ENCODE results near the gene RSPO4. TPM values are rescaled to one million over a fixed set of nuclear protein-coding genes. Genes with fewer than 3 reads are reported as not detected.
A peak's percentile ranks its signal among the peaks of the same experiment; 100 is the strongest.

The RSPO4 gene
- total and polyA plus RNA-seq, 2 of the 8 experiments (the other 6 are each of a cell fraction or from before 2014, with no cell fraction given): 3.4 to 6.4 TPM

DNA sequence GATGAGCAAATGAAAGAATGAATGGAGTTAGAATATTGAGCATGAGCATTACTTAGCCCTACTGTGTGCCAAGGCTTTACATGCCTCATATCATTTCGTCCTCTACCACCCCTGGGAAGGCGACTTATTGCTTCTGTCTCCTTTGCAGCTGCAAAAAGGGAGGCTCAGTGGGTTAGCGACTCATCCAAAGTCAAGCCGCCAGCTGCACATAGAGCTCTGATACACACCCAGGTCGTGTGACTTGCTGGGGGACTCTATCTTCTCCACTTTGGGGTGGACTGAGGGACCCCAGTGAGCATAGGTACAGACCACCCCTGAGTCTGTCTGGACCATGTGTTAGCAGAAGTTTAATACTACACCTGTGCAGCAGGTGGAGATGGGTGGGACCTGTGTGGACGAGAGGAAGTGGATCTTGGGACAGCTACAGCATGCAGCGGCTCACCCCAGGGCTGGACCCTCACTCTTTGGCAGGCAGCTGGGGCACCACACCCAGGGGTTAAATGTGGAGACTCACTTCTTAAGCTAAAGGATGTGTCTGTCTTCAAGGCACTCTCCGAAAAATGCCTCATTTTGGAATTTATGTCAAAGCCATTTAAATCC, 49.8 kb downstream of the RSPO4 start:
- no peak for FAIRE-seq
- Histone ChIP-seq H4K20me1 (replicated peaks in 1 of 2; ENCODE audit: control insufficient read depth in 1 of 2, insufficient read depth in 2 of 2, low read length in 2 of 2) (peaks cover 0 to 3% of the 10 kb centered on the region in 2 experiments), H2BK12ac (ENCODE audit: low read depth, low read length) (0 out of 2 replicates have a peak overlapping the region, but pooled peaks have one; percentile 52), H4K91ac (replicated peaks; ENCODE audit: insufficient read length, low read length) (no peak overlapping the region), H3K23ac (ENCODE audit: insufficient read length) (no peak overlapping the region), H2AK5ac (ENCODE audit: low read depth, low read length) (no peak overlapping the region), H2BK20ac (ENCODE audit: low read length) (no peak overlapping the region), H3K56ac (replicated peaks; ENCODE audit: insufficient read length, low read depth, low read length) (no peak overlapping the region), H2AFZ (ENCODE audit: low read length) (no peak overlapping the region), H3K4me2 (ENCODE audit: insufficient read depth in 1 of 2, low read depth in 2 of 2, low read length in 2 of 2) (no peak overlapping the region), H3K79me2 (ENCODE audit: control insufficient read depth in 1 of 2, insufficient read depth in 2 of 2, low read length in 2 of 2) (no peaks in the 10 kb centered on the region), H3K36me3 (ENCODE audit: control insufficient read depth in 2 of 4, insufficient read depth in 4 of 4, low read length in 3 of 4) (no peaks in the 10 kb centered on the region), H3K79me1 (ENCODE audit: low read depth, low read length) (no peaks in the 10 kb centered on the region), H3K27ac (ENCODE audit: low read depth, low read length) (no peak overlapping the region), H4K8ac (ENCODE audit: extremely low read depth, insufficient read depth, low read length) (no peak overlapping the region), H3K9me3 (ENCODE audit: insufficient read depth in 2 of 2, low read depth in 1 of 2, low read length in 1 of 2) (no peaks in the 10 kb centered on the region), H3K18ac (ENCODE audit: extremely low read depth, low read length) (no peak overlapping the region), H2BK120ac (replicated peaks; ENCODE audit: low read depth, low read length) (no peak overlapping the region), H3K14ac (ENCODE audit: insufficient read length) (no peak overlapping the region), H3K4me1 (replicated peaks in 1 of 4; ENCODE audit: control insufficient read depth in 3 of 4, insufficient read depth in 4 of 4, low read length in 3 of 4) (peaks cover 0 to 2% (median 0%) of the 10 kb centered on the region in 4 experiments; a peak in 2 of 7 replicates), H3K9ac (replicated peaks in 1 of 4; ENCODE audit: extremely low read depth in 1 of 4, low read depth in 3 of 4, low read length in 3 of 4) (no peak overlapping the region), H3K4ac (replicated peaks; ENCODE audit: insufficient read length, low read depth, low read length) (no peak overlapping the region), H3K23me2 (ENCODE audit: low read depth, low read length) (no peaks in the 10 kb centered on the region), H3K27me3 (replicated peaks in 1 of 4; ENCODE audit: control insufficient read depth in 3 of 4, extremely low read depth in 1 of 4, insufficient read depth in 3 of 4, low read length in 3 of 4) (peaks cover 0 to 3% (median 0%) of the 10 kb centered on the region in 4 experiments; a peak in 1 of 7 replicates), H4K5ac (ENCODE audit: insufficient read length, low read depth, low read length) (no peak overlapping the region), H2BK5ac (ENCODE audit: low read depth, low read length) (no peak overlapping the region), H3K4me3 (ENCODE audit: extremely low read depth in 1 of 4, insufficient read depth in 2 of 4, low read depth in 3 of 4, low read length in 4 of 4) (no peak overlapping the region), H2BK15ac (ENCODE audit: low read length) (0 out of 2 replicates have a peak overlapping the region, but pooled peaks have one; percentile 1)
- 84% methylated on average over 8 of the region's 8 CpGs; no CpG with 5 or more reads in 1 of the 2 experiments for WGBS, 2 experiments (ENCODE audit: extremely low coverage in 1 of 2, insufficient coverage in 1 of 2, insufficient read length in 1 of 2, insufficient replicate concordance in 2 of 2, low coverage in 1 of 2, low lambda C conversion rate in 2 of 2, missing lambda C conversion rate in 1 of 2)
- TF ChIP-seq TAF1 (IDR thresholded peaks at IDR 0.05; ENCODE audit: low read depth, low read length): no peak
- TF ChIP-seq, protein P1, sequence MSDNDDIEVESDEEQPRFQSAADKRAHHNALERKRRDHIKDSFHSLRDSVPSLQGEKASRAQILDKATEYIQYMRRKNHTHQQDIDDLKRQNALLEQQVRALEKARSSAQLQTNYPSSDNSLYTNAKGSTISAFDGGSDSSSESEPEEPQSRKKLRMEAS (IDR thresholded peaks at IDR 0.05): no peak
- CTCF ChIA-PET (ENCODE audit: partially characterized antibody): interaction anchor here (0.5 to 12.5 kb wide), 6 partner anchors 18 to 310 kb away, joined by 3 to 191 read pairs (median 6); no protein-coding TSS in a partner anchor
- no peak for DNase-seq (ENCODE audit: low read depth in 1 of 2, low spot score in 2 of 2)
- POLR2A ChIA-PET (ENCODE audit: partially characterized antibody): interaction anchor here (0.7 kb wide), 1 partner anchor 31 kb away, joined by 3 read pairs; no protein-coding TSS in a partner anchor

Measured in H1 (cell line).